H9 (cell line): ENCODE measurements around the gene SEPTIN5. TPM values are rescaled to one million over a fixed set of nuclear protein-coding genes. Genes with fewer than 3 reads are reported as not detected.

ENCODE experiments used
- DNase-seq: peaks from one replicate; pipeline ENCODE4 v3.0.0-alpha.2; 2017
- H2AFZ ChIP-seq: one replicate; pipeline ENCODE4 v1.6.1; 2013; ENCODE audit warnings: mild to moderate bottlenecking, low read length, control low read depth, moderate library complexity
- H2AK5ac ChIP-seq: 2 replicates; pipeline ENCODE4 v1.6.1; 2013; ENCODE audit warnings: low read length, control low read depth, mixed read lengths; ENCODE audit not compliant: insufficient read length
- H2BK120ac ChIP-seq: one replicate; pipeline ENCODE4 v1.6.1; 2013; ENCODE audit warnings: low read depth, mild to moderate bottlenecking, low read length, control low read depth, inconsistent platforms; ENCODE audit not compliant: poor library complexity, severe bottlenecking
- H2BK12ac ChIP-seq: 2 replicates; pipeline ENCODE4 v1.6.1; 2013; ENCODE audit warnings: low read length, control low read depth, mixed read lengths, low read depth; ENCODE audit not compliant: insufficient read length
- H2BK15ac ChIP-seq: 2 replicates; pipeline ENCODE4 v1.6.1; 2013; ENCODE audit warnings: low read depth, low read length, control low read depth
- H2BK20ac ChIP-seq: one replicate; pipeline ENCODE4 v1.6.1; 2013; ENCODE audit warnings: low read depth, mild to moderate bottlenecking, low read length, control low read depth, inconsistent platforms; ENCODE audit not compliant: poor library complexity, severe bottlenecking
- H2BK5ac ChIP-seq: 2 replicates; pipeline ENCODE4 v1.6.1; 2013; ENCODE audit warnings: low read length, control low read depth, mixed read lengths; ENCODE audit not compliant: insufficient read length
- H3K14ac ChIP-seq: 2 replicates; pipeline ENCODE4 v1.6.1; 2013; ENCODE audit warnings: low read length, control low read depth; ENCODE audit not compliant: insufficient read depth
- H3K18ac ChIP-seq: 2 replicates; pipeline ENCODE4 v1.6.1; 2013; ENCODE audit warnings: low read depth, mild to moderate bottlenecking, mixed read lengths, low read length, control low read depth; ENCODE audit not compliant: insufficient read length
- H3K23ac ChIP-seq: 2 replicates; pipeline ENCODE4 v1.6.1; 2013; ENCODE audit warnings: low read length, control low read depth, mixed read lengths, low read depth; ENCODE audit not compliant: insufficient read length
- H3K23me2 ChIP-seq: 2 replicates; pipeline ENCODE4 v1.6.1; 2013; ENCODE audit warnings: low read depth, mild to moderate bottlenecking, mixed read lengths, low read length, control low read depth; ENCODE audit not compliant: insufficient read length, poor library complexity, severe bottlenecking
- H3K27ac ChIP-seq: 2 replicates; pipeline ENCODE4 v1.5.1; 2013; ENCODE audit warnings: low read length, control low read depth, mixed read lengths, low read depth; ENCODE audit not compliant: insufficient read length
- H3K27me3 ChIP-seq: 2 replicates; pipeline ENCODE4 v1.6.1; 2013; ENCODE audit warnings: low read length, control low read depth, inconsistent platforms; ENCODE audit not compliant: insufficient read depth
- H3K4ac ChIP-seq: 2 replicates; pipeline ENCODE4 v1.6.1; 2013; ENCODE audit warnings: low read depth, mild to moderate bottlenecking, control low read depth, inconsistent platforms, low read length, moderate library complexity
- H3K4me1 ChIP-seq: 2 replicates; pipeline ENCODE4 v1.6.1; 2013; ENCODE audit warnings: low read length, control low read depth, inconsistent platforms; ENCODE audit not compliant: insufficient read depth
- H3K4me2 ChIP-seq: 2 replicates; pipeline ENCODE4 v1.6.1; 2013; ENCODE audit warnings: low read length, control low read depth, mixed read lengths; ENCODE audit not compliant: insufficient read length, insufficient read depth
- H3K56ac ChIP-seq: 2 replicates; pipeline ENCODE4 v1.6.1; 2013; ENCODE audit warnings: low read depth, mild to moderate bottlenecking, mixed read lengths, low read length, control low read depth; ENCODE audit not compliant: insufficient read length
- H3K79me1 ChIP-seq: 2 replicates; pipeline ENCODE4 v1.6.1; 2013; ENCODE audit warnings: low read depth, mild to moderate bottlenecking, moderate library complexity, low read length, control low read depth, inconsistent platforms; ENCODE audit not compliant: insufficient read depth, poor library complexity, severe bottlenecking
- H3K79me2 ChIP-seq: 2 replicates; pipeline ENCODE4 v1.6.1; 2013; ENCODE audit warnings: low read length, control low read depth, inconsistent platforms; ENCODE audit not compliant: insufficient read depth
- H3K9ac ChIP-seq: 2 replicates; pipeline ENCODE4 v1.6.1; 2013; ENCODE audit warnings: low read length, control low read depth, mixed read lengths; ENCODE audit not compliant: insufficient read length; ENCODE audit errors: extremely low read depth
- H3K9me3 ChIP-seq: one replicate; pipeline ENCODE4 v1.6.1; 2013; ENCODE audit warnings: low read depth, low read length, inconsistent platforms; ENCODE audit not compliant: control insufficient read depth
- H3T11ph ChIP-seq: one replicate; pipeline ENCODE4 v1.6.1; 2013; ENCODE audit warnings: mild to moderate bottlenecking, low read length, control low read depth, inconsistent platforms
- H4K20me1 ChIP-seq: one replicate; pipeline ENCODE4 v1.6.1; 2013; ENCODE audit not compliant: control insufficient read depth, insufficient read length, insufficient read depth
- H4K5ac ChIP-seq: 2 replicates; pipeline ENCODE4 v1.6.1; 2013; ENCODE audit warnings: low read depth, mild to moderate bottlenecking, mixed read lengths, low read length, control low read depth; ENCODE audit not compliant: insufficient read length
- H4K8ac ChIP-seq: replicated peaks from 2 replicates; pipeline ENCODE4 v1.6.1; 2013; ENCODE audit warnings: low read length, control low read depth, mixed read lengths, low read depth; ENCODE audit not compliant: insufficient read length
- H4K91ac ChIP-seq: 2 replicates; pipeline ENCODE4 v1.6.1; 2013; ENCODE audit warnings: low read depth, mild to moderate bottlenecking, moderate library complexity, mixed read lengths, low read length, control low read depth; ENCODE audit not compliant: insufficient read length
- H3K27ac Mint-ChIP-seq, 3 experiments: 2 replicates in 2 of 3; 3 replicates in 1 of 3; pipeline ENCODE4 v1.8.0; 2020 to 2021; ENCODE audit warnings: mixed read lengths in 3 of 3, mild to moderate bottlenecking in 1 of 3, moderate library complexity in 1 of 3
- H3K27me3 Mint-ChIP-seq: 2 replicates; pipeline ENCODE4 v1.8.0; 2021; ENCODE audit warnings: low read depth, mild to moderate bottlenecking, moderate library complexity, mixed read lengths
- H3K36me3 Mint-ChIP-seq, 3 experiments: 2 replicates in 2 of 3; 3 replicates in 1 of 3; pipeline ENCODE4 v1.8.0; 2020 to 2021; ENCODE audit warnings: low read depth in 3 of 3, mixed read lengths in 3 of 3; ENCODE audit not compliant: insufficient read depth in 1 of 3
- H3K4me1 Mint-ChIP-seq, 2 experiments: 2 replicates each; pipeline ENCODE4 v1.8.0; 2020; ENCODE audit warnings: mixed read lengths in 2 of 2
- H3K4me3 Mint-ChIP-seq, 2 experiments: 2 replicates in 1 of 2; 3 replicates in 1 of 2; pipeline ENCODE4 v1.8.0; 2020 to 2021; ENCODE audit warnings: mild to moderate bottlenecking in 2 of 2, mixed read lengths in 2 of 2, moderate library complexity in 1 of 2
- H3K9me3 Mint-ChIP-seq, 2 experiments: 2 replicates in 1 of 2; 3 replicates in 1 of 2; pipeline ENCODE4 v1.8.0; 2020; ENCODE audit warnings: mild to moderate bottlenecking in 2 of 2, mixed read lengths in 2 of 2, moderate library complexity in 1 of 2
- CTCF ChIP-seq: fragments of 200-600 bp; sonication (generic); conservative IDR thresholded peaks from 3 replicates; pipeline ENCODE4 v1.8.0; 2021; ENCODE audit warnings: antibody characterized with exemption, mild to moderate bottlenecking
- WGBS: extraction: QIAGEN DNeasy Blood & Tissue Kit; methylation state at CpG from one replicate; pipeline ENCODE4 v1.1.7; 2013; ENCODE audit warnings: missing lambda C conversion rate, low lambda C conversion rate, mixed read lengths; ENCODE audit not compliant: insufficient read length; ENCODE audit errors: extremely low coverage; 5-methylcytosine and 5-hydroxymethylcytosine counted together
- total RNA-seq: library from RNA; stranded (reverse); gene quantifications from 2 replicates; pipeline ENCODE4 v1.2.1, GENCODE V29; 2021

The SEPTIN5 gene
- total RNA-seq, 1 experiment from 2014 or later: 17.8 TPM

- H3K4me2 ChIP-seq: no peak overlapping the region
- H3K27me3 ChIP-seq: no peaks in the 10 kb centered on the region
- H3K4me1 ChIP-seq: no peaks in the 10 kb centered on the region
- H4K91ac ChIP-seq: no peak overlapping the region
- no peak overlapping the region for H2AFZ ChIP-seq
- no peaks in the 10 kb centered on the region for H3K9me3 Mint-ChIP-seq
- no peak overlapping the region for H3K23ac ChIP-seq
- TF ChIP-seq CTCF: no peak
- H3K4ac ChIP-seq: no peak overlapping the region
- H3K56ac ChIP-seq: no peak overlapping the region
- no peak for DNase-seq
- peaks cover 6 to 12% of the 10 kb centered on the region in 2 experiments for H3K4me1 Mint-ChIP-seq
- H3K4me3 Mint-ChIP-seq: no peak overlapping the region
- H4K5ac ChIP-seq: no peak overlapping the region
- no peak overlapping the region for H3K18ac ChIP-seq
- no peak overlapping the region for H2BK15ac ChIP-seq
- no peaks in the 10 kb centered on the region for H4K20me1 ChIP-seq
- H3K14ac ChIP-seq: no peak overlapping the region
- no peak overlapping the region for H2BK20ac ChIP-seq
- no peaks in the 10 kb centered on the region for H3K9me3 ChIP-seq
- H3T11ph ChIP-seq: no peak overlapping the region
- no peaks in the 10 kb centered on the region for H3K36me3 Mint-ChIP-seq
- H2BK12ac ChIP-seq: no peak overlapping the region
- H2AK5ac ChIP-seq: no peak overlapping the region
- H3K23me2 ChIP-seq: no peaks in the 10 kb centered on the region
- H2BK5ac ChIP-seq: no peak overlapping the region
- H3K27ac ChIP-seq: no peak overlapping the region
- H2BK120ac ChIP-seq: no peak overlapping the region
- H3K27ac Mint-ChIP-seq: no peak overlapping the region
- no peaks in the 10 kb centered on the region for H3K79me2 ChIP-seq
- H3K9ac ChIP-seq: no peak overlapping the region
- no CpG with 5 or more reads among the region's 31 CpGs for WGBS
- H4K8ac ChIP-seq: no peak overlapping the region
- H3K27me3 Mint-ChIP-seq: peaks cover 9% of the 10 kb centered on the region
- no peaks in the 10 kb centered on the region for H3K79me1 ChIP-seq
Measured at GRCh38 chr22:19738664-19739447, 24.6 kb downstream of the SEPTIN5 start.
